GM21723 (cell line): Measurements from ENCODE around the gene OR8B12.

Experiments
- ATAC-seq: cut with Tn5 transposase; IDR thresholded peaks from one replicate; pipeline ENCODE4 v1.9.1; 2021; ENCODE audit warnings: mild to moderate bottlenecking, moderate library complexity; ENCODE audit not compliant: unreplicated experiment

Gene OR8B12

GRCh38 chr11:124543554-124543953, at the start of gene OR8B12:
OR8B12 (minus strand) TSS chr11:124543654; CDS start chr11:124543654, 0 bp downstream.
- ATAC-seq = no peak

- no peak for ATAC-seq
Measured at GRCh38 chr11:124592627-124593026, 49.2 kb upstream of the OR8B12 start.

GRCh38 chr11:124591430-124591829, 48.0 kb upstream of the OR8B12 start:
- ATAC-seq = no peak

- no peak for ATAC-seq
Measured at GRCh38 chr11:124586238-124586860, 42.9 kb upstream of the OR8B12 start.

- no peak for ATAC-seq
Measured at GRCh38 chr11:124584681-124585372, 41.4 kb upstream of the OR8B12 start.

GRCh38 chr11:124583781-124584180, 40.3 kb upstream of the OR8B12 start:
- no peak for ATAC-seq

- ATAC-seq = no peak
Measured at GRCh38 chr11:124582565-124582964, 39.1 kb upstream of the OR8B12 start.

- ATAC-seq = no peak
Measured at GRCh38 chr11:124581817-124582216, 38.4 kb upstream of the OR8B12 start.

- ATAC-seq = no peak
Measured at GRCh38 chr11:124578761-124579160, 35.3 kb upstream of the OR8B12 start.

- ATAC-seq = no peak
Measured at GRCh38 chr11:124577716-124578427, 34.4 kb upstream of the OR8B12 start.

- no peak for ATAC-seq
Measured at GRCh38 chr11:124570160-124570559, 26.7 kb upstream of the OR8B12 start.

- ATAC-seq = no peak
Measured at GRCh38 chr11:124569697-124570096, 26.2 kb upstream of the OR8B12 start, which contains the start of gene OR8A1. OR8A1 (plus strand) TSS chr11:124569997; CDS start chr11:124570120, 123 bp downstream.

GRCh38 chr11:124556828-124557227, 13.4 kb upstream of the OR8B12 start:
- no peak for ATAC-seq

GRCh38 chr11:124551987-124552386, 8.5 kb upstream of the OR8B12 start:
- ATAC-seq = no peak

GRCh38 chr11:124551189-124551588, 7.7 kb upstream of the OR8B12 start:
- ATAC-seq = no peak

- no peak for ATAC-seq
Measured at GRCh38 chr11:124543145-124543544, 309 bp downstream of the OR8B12 start.

- ATAC-seq = no peak
Measured at GRCh38 chr11:124541204-124541603, 2.2 kb downstream of the OR8B12 start.

- no peak for ATAC-seq
Measured at GRCh38 chr11:124538019-124538418, 5.4 kb downstream of the OR8B12 start.

- ATAC-seq = no peak
Measured at GRCh38 chr11:124536520-124536919, 6.9 kb downstream of the OR8B12 start.

GRCh38 chr11:124535552-124536232, 7.8 kb downstream of the OR8B12 start:
- no peak for ATAC-seq

- ATAC-seq = no peak
Measured at GRCh38 chr11:124534051-124534450, 9.4 kb downstream of the OR8B12 start.
